SH-SY5Y (cell line): ENCODE data around the gene PDE11A.

ENCODE experiments used
- GATA2 ChIP-seq: IDR thresholded peaks from 2 replicates; pipeline ENCODE4 v1.6.1; 2011; ENCODE audit warnings: mild to moderate bottlenecking, low read depth, low read length
- GATA3 ChIP-seq: IDR thresholded peaks from 2 replicates; pipeline ENCODE4 v1.6.1; 2011; ENCODE audit warnings: low read depth, mild to moderate bottlenecking, low read length, moderate library complexity

- no peak for TF ChIP-seq GATA3
- no peak for TF ChIP-seq GATA2
Measured at GRCh38 chr2:177874686-177875085, 197.9 kb downstream of the PDE11A start.
